Trophoblast cell (in vitro differentiated cells and primary cell): ENCODE results near the gene LRP5.

Experiments used
- DNase-seq, 2 donors: peaks; one replicate each; pipeline ENCODE4 v3.0.0-alpha.2; 2016
- H2AFZ ChIP-seq: 2 replicates; pipeline ENCODE4 v1.6.1; 2013; ENCODE audit warnings: low read length, moderate library complexity, mild to moderate bottlenecking; ENCODE audit not compliant: insufficient read depth, poor library complexity
- H2AK5ac ChIP-seq: 2 replicates; pipeline ENCODE4 v1.6.1; 2013; ENCODE audit warnings: mild to moderate bottlenecking, low read length
- H2BK120ac ChIP-seq: 2 replicates; pipeline ENCODE4 v1.6.1; 2013; ENCODE audit warnings: low read length, mild to moderate bottlenecking, moderate library complexity; ENCODE audit not compliant: insufficient read depth, poor library complexity
- H2BK12ac ChIP-seq: 2 replicates; pipeline ENCODE4 v1.6.1; 2013; ENCODE audit warnings: mild to moderate bottlenecking, low read length, moderate library complexity
- H2BK5ac ChIP-seq: 2 replicates; pipeline ENCODE4 v1.6.1; 2013; ENCODE audit warnings: low read length, low read depth, moderate library complexity, mild to moderate bottlenecking; ENCODE audit not compliant: poor library complexity
- H3K14ac ChIP-seq: 2 replicates; pipeline ENCODE4 v1.6.1; 2013; ENCODE audit warnings: mild to moderate bottlenecking, low read length
- H3K18ac ChIP-seq: 2 replicates; pipeline ENCODE4 v1.6.1; 2013; ENCODE audit warnings: mild to moderate bottlenecking, low read length
- H3K23ac ChIP-seq: 2 replicates; pipeline ENCODE4 v1.6.1; 2013; ENCODE audit warnings: low read length
- H3K27ac ChIP-seq: 2 replicates; pipeline ENCODE4 v1.5.1; 2013; ENCODE audit warnings: low read depth, mild to moderate bottlenecking, inconsistent platforms, low read length, moderate library complexity
- H3K27me3 ChIP-seq: 2 replicates; pipeline ENCODE4 v1.6.1; 2013; ENCODE audit warnings: inconsistent platforms, mild to moderate bottlenecking, low read length, moderate library complexity; ENCODE audit not compliant: insufficient read depth
- H3K36me3 ChIP-seq, 2 experiments: 1 replicate in 1 of 2; 2 replicates in 1 of 2; pipeline ENCODE4 v1.6.1; 2013; ENCODE audit warnings: low read length in 2 of 2, mild to moderate bottlenecking in 2 of 2, moderate library complexity in 1 of 2; ENCODE audit not compliant: insufficient read depth in 2 of 2, control insufficient read depth in 1 of 2
- H3K4ac ChIP-seq: 2 replicates; pipeline ENCODE4 v1.6.1; 2013; ENCODE audit warnings: low read depth, mild to moderate bottlenecking, low read length, moderate library complexity
- H3K4me1 ChIP-seq, 2 experiments: 1 replicate in 1 of 2; 2 replicates in 1 of 2; pipeline ENCODE4 v1.6.1; 2013; ENCODE audit warnings: low read length in 2 of 2, mild to moderate bottlenecking in 2 of 2, moderate library complexity in 1 of 2; ENCODE audit not compliant: insufficient read depth in 2 of 2, control insufficient read depth in 1 of 2
- H3K4me2 ChIP-seq: 2 replicates; pipeline ENCODE4 v1.6.1; 2013; ENCODE audit warnings: inconsistent platforms, mild to moderate bottlenecking, low read length, moderate library complexity
- H3K4me3 ChIP-seq: 2 replicates; pipeline ENCODE4 v1.5.1; 2013; ENCODE audit warnings: mild to moderate bottlenecking, low read depth, low read length, inconsistent platforms
- H3K79me1 ChIP-seq: one replicate; pipeline ENCODE4 v1.6.1; 2013; ENCODE audit warnings: low read length
- H3K79me2 ChIP-seq: 2 replicates; pipeline ENCODE4 v1.6.1; 2013; ENCODE audit warnings: low read length, mild to moderate bottlenecking; ENCODE audit not compliant: control insufficient read depth, insufficient read depth, poor library complexity
- H3K9ac ChIP-seq: 2 replicates; pipeline ENCODE4 v1.6.1; 2013; ENCODE audit warnings: mild to moderate bottlenecking, low read length
- H3K9me3 ChIP-seq: 2 replicates; pipeline ENCODE4 v1.6.1; 2013; ENCODE audit warnings: low read depth, mild to moderate bottlenecking, control low read depth, inconsistent platforms, low read length; ENCODE audit not compliant: insufficient read depth
- H4K12ac ChIP-seq: 2 replicates; pipeline ENCODE4 v1.6.1; 2013; ENCODE audit warnings: low read depth, mild to moderate bottlenecking, low read length, moderate library complexity
- H4K8ac ChIP-seq: 2 replicates; pipeline ENCODE4 v1.6.1; 2013; ENCODE audit warnings: low read depth, mild to moderate bottlenecking, low read length, moderate library complexity
- H4K91ac ChIP-seq: one replicate; pipeline ENCODE4 v1.6.1; 2013; ENCODE audit warnings: low read depth, mild to moderate bottlenecking, low read length, moderate library complexity
- WGBS: extraction: QIAGEN DNeasy Blood & Tissue Kit; methylation state at CpG from one replicate; pipeline ENCODE4 v1.1.7; 2013; ENCODE audit warnings: missing lambda C conversion rate; ENCODE audit not compliant: insufficient read length, insufficient coverage; ENCODE audit errors: extremely low coverage; 5-methylcytosine and 5-hydroxymethylcytosine counted together

Gene LRP5

DNA sequence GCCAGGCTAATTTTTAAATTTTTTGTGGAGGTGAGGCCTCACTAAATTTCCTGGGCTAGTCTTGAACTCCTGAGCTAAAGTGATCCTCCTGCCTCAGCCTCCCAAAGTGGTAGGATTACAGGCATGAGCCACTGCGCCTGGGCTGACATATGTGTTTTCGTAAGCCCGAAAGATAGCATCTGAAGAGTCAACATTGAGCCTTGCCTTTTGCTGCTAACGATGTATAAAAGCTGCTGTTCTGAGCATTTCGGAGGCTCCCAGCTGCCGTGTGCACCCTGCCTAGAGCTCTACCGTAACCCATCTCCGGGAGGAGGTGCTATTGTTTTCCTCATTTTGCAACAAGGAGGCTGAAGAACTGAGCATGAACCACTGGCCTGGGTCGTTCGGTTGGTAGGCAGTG lies 130.0 kb downstream of the LRP5 start:
- H3K27ac ChIP-seq, result no peak overlapping the region
- WGBS, result no CpG with 5 or more reads among the region's 10 CpGs
- no peak overlapping the region for H2BK5ac ChIP-seq
- H4K91ac ChIP-seq, result no peak overlapping the region
- no peak overlapping the region for H2BK120ac ChIP-seq
- H2BK12ac ChIP-seq, result no peak overlapping the region
- H3K79me1 ChIP-seq, result peaks cover 5% of the 10 kb centered on the region
- no peak overlapping the region for H3K14ac ChIP-seq
- peaks cover 1% of the 10 kb centered on the region for H3K9me3 ChIP-seq
- H3K36me3 ChIP-seq, result peaks cover 8 to 9% of the 10 kb centered on the region in 2 experiments
- no peak overlapping the region for H2AK5ac ChIP-seq
- H3K79me2 ChIP-seq, result no peaks in the 10 kb centered on the region
- H3K4me3 ChIP-seq, result no peak overlapping the region
- no peak overlapping the region for H3K23ac ChIP-seq
- H3K18ac ChIP-seq, result no peak overlapping the region
- H3K27me3 ChIP-seq, result no peaks in the 10 kb centered on the region
- no peak overlapping the region for H4K12ac ChIP-seq
- H4K8ac ChIP-seq, result no peak overlapping the region
- no peak overlapping the region for H2AFZ ChIP-seq
- no peak for DNase-seq
- H3K4me1 ChIP-seq, result peaks cover 3 to 4% of the 10 kb centered on the region in 2 experiments
- H3K9ac ChIP-seq, result no peak overlapping the region
- no peak overlapping the region for H3K4ac ChIP-seq
- no peak overlapping the region for H3K4me2 ChIP-seq

DNA sequence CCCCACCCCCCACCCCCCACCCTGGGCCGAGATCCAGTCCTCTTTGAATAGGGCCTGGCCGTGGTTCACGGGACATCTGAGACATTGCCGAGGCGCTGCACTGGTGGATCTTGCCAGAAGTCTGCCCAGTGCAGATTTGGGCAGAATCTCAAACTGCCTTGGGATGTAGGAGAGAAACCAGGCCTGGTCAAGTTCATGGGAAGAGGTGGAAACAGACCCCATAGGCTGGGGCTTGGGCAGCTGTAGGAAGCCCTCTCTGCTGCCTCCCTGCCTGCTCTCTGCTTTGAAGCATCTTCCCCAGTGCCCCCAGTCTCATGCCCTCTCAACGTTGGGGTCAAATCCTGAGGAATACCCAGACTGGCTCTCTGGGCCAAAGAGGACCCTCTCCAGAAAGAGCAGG lies 132.2 kb downstream of the LRP5 start:
- Histone ChIP-seq H2BK12ac (no peak overlapping the region), H2AFZ (no peak overlapping the region), H3K27me3 (no peaks in the 10 kb centered on the region), H4K91ac (no peak overlapping the region), H4K12ac (no peak overlapping the region), H3K79me2 (no peaks in the 10 kb centered on the region), H3K18ac (no peak overlapping the region), H3K27ac (no peak overlapping the region), H3K4me1 (no peaks in the 10 kb centered on the region), H3K14ac (no peak overlapping the region), H3K4me2 (no peak overlapping the region), H3K36me3 (peaks cover 6 to 13% of the 10 kb centered on the region in 2 experiments), H3K9ac (no peak overlapping the region), H4K8ac (no peak overlapping the region), H3K4me3 (no peak overlapping the region), H2AK5ac (no peak overlapping the region), H3K9me3 (no peaks in the 10 kb centered on the region), H3K4ac (no peak overlapping the region), H2BK5ac (no peak overlapping the region), H3K79me1 (no peaks in the 10 kb centered on the region), H3K23ac (no peak overlapping the region), H2BK120ac (no peak overlapping the region)
- WGBS, result no CpG with 5 or more reads among the region's 6 CpGs
- no peak for DNase-seq

DNA sequence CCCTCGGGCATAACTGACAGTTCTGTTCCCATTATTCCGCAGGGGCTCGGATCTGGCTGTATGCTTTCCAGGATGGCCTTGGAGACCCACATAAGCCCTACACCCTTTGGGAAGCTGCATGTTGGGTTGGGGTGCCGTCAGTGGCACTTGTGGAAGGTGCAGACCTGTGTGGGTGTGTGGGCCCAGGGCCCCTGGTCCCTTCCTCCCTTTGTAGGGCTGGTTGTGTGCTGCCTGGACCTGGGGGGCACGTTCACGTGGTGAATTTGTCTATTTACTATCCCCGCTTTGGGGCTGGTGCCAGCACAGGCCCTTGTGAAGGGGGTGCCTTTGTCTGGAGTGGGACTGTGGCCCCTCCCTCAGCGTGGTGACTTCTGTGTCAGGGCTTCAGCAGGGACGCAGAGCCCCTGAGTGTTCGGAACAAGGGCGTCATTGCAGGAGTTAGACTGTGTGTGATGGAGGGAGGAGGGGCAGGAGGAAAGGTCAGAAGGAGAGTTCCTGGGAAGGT lies 133.2 kb downstream of the LRP5 start:
- H3K4me3 ChIP-seq, result no peak overlapping the region
- H3K9ac ChIP-seq, result no peak overlapping the region
- H2BK5ac ChIP-seq, result no peak overlapping the region
- H3K23ac ChIP-seq, result no peak overlapping the region
- no peak overlapping the region for H4K91ac ChIP-seq
- no peak overlapping the region for H3K18ac ChIP-seq
- H4K12ac ChIP-seq, result no peak overlapping the region
- H3K27me3 ChIP-seq, result no peaks in the 10 kb centered on the region
- H2AFZ ChIP-seq, result no peak overlapping the region
- peaks cover 2% of the 10 kb centered on the region for H3K9me3 ChIP-seq
- no peak overlapping the region for H2BK120ac ChIP-seq
- no peak overlapping the region for H2AK5ac ChIP-seq
- no peaks in the 10 kb centered on the region for H3K4me1 ChIP-seq
- no peak overlapping the region for H3K27ac ChIP-seq
- H4K8ac ChIP-seq, result no peak overlapping the region
- no peak for DNase-seq
- peaks cover 8 to 13% of the 10 kb centered on the region in 2 experiments for H3K36me3 ChIP-seq
- H2BK12ac ChIP-seq, result no peak overlapping the region
- H3K79me1 ChIP-seq, result no peaks in the 10 kb centered on the region
- no peak overlapping the region for H3K4ac ChIP-seq
- no CpG with 5 or more reads among the region's 11 CpGs for WGBS
- no peaks in the 10 kb centered on the region for H3K79me2 ChIP-seq
- H3K4me2 ChIP-seq, result no peak overlapping the region
- H3K14ac ChIP-seq, result no peak overlapping the region

DNA sequence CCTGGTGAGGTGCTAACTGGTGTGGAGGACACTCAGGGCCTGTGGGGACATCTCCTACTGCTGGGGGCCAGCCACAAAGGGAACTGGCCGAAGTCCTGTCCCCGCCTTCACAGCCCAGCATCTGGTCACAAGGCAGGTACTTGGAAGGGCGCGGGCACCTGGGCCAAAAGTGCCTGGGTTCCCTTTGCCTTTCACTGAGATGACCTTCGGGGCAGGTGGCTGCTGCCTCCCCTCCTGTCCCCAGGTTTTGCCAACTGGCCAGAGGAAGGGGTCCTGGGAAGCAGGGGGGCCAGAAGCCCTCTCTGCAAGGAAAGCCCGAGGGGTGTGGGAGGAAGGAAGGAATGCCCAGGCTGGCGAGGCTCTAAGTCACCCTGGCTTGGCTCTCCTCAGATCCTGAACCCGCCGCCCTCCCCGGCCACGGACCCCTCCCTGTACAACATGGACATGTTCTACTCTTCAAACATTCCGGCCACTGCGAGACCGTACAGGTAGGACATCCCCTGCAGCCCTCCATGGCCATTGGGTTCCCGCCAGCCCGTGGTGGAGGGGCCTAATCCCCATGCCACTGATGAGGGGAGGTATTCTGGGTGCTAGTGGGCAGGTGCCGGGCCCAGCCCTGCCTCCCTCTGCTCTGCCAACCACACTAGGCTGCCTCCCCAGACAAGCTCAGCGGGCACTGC lies 133.8 kb downstream of the LRP5 start:
- no peak overlapping the region for H2BK120ac ChIP-seq
- H3K9ac ChIP-seq, result no peak overlapping the region
- peaks cover 2% of the 10 kb centered on the region for H3K9me3 ChIP-seq
- H2AFZ ChIP-seq, result no peak overlapping the region
- H3K27ac ChIP-seq, result no peak overlapping the region
- H3K27me3 ChIP-seq, result no peaks in the 10 kb centered on the region
- no peak overlapping the region for H2BK5ac ChIP-seq
- peaks cover 8 to 13% of the 10 kb centered on the region in 2 experiments for H3K36me3 ChIP-seq
- H4K8ac ChIP-seq, result no peak overlapping the region
- no peaks in the 10 kb centered on the region for H3K79me2 ChIP-seq
- no peak overlapping the region for H3K4me2 ChIP-seq
- H4K91ac ChIP-seq, result no peak overlapping the region
- H3K4ac ChIP-seq, result no peak overlapping the region
- H3K4me3 ChIP-seq, result no peak overlapping the region
- no peaks in the 10 kb centered on the region for H3K4me1 ChIP-seq
- no peak overlapping the region for H2AK5ac ChIP-seq
- H3K79me1 ChIP-seq, result no peaks in the 10 kb centered on the region
- H3K14ac ChIP-seq, result no peak overlapping the region
- H3K18ac ChIP-seq, result no peak overlapping the region
- no peak overlapping the region for H2BK12ac ChIP-seq
- H3K23ac ChIP-seq, result no peak overlapping the region
- no CpG with 5 or more reads among the region's 18 CpGs for WGBS
- no peak for DNase-seq
- no peak overlapping the region for H4K12ac ChIP-seq
